NCI-H69 (cell line): Measurements from ENCODE around the gene DNASE2.

ENCODE experiments used
- DNase-seq: peaks from one replicate; lab custom pipeline; 2025; lab: John Stamatoyannopoulos, UW

Gene DNASE2

GRCh38 chr19:12833738-12834565, 47.3 kb downstream of the DNASE2 start:
- peak; percentile 91 for DNase-seq

- DNase-seq: no peak
Observed at GRCh38 chr19:12833418-12833737, 47.9 kb downstream of the DNASE2 start.

GRCh38 chr19:12828494-12828893, 52.8 kb downstream of the DNASE2 start:
- DNase-seq: peak; percentile 92

- peak; percentile 52 for DNase-seq
Observed at GRCh38 chr19:12825254-12826131, 55.8 kb downstream of the DNASE2 start.
